ENCODE results near the gene GRIK1.

The GRIK1 gene

DNA sequence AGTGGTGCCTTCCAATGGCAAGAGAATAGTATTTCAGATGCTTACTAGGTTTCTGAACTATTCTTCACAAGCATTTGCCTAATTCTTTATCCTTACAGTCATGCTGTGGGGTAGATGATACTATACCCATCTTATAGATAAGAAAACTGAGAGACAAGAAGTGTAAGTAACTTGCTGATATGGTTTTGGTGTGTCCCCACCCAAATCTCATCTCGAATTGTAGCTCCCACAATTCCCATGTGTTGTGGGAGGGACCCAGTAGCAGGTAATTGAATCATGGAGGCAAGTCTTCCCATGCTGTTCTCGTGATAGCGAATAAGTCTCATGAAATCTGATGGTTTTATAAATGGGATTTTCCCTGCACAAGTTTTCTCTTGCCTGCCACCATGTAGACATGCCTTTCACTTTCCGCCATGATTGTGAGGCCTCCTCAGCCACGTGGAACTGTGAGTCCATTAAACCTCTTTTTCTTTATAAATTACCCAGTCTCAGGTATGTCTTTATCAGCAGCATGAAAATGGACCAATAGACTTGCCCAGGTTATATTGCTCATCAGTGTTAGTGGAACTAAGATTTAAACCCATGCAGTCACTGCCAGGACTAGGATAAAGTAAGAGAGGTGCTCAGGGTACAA, 298.7 kb downstream of the GRIK1 start:
- TF ChIP-seq, protein P1, sequence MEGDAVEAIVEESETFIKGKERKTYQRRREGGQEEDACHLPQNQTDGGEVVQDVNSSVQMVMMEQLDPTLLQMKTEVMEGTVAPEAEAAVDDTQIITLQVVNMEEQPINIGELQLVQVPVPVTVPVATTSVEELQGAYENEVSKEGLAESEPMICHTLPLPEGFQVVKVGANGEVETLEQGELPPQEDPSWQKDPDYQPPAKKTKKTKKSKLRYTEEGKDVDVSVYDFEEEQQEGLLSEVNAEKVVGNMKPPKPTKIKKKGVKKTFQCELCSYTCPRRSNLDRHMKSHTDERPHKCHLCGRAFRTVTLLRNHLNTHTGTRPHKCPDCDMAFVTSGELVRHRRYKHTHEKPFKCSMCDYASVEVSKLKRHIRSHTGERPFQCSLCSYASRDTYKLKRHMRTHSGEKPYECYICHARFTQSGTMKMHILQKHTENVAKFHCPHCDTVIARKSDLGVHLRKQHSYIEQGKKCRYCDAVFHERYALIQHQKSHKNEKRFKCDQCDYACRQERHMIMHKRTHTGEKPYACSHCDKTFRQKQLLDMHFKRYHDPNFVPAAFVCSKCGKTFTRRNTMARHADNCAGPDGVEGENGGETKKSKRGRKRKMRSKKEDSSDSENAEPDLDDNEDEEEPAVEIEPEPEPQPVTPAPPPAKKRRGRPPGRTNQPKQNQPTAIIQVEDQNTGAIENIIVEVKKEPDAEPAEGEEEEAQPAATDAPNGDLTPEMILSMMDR (IDR thresholded peaks at IDR 0.05), result no peak

DNA sequence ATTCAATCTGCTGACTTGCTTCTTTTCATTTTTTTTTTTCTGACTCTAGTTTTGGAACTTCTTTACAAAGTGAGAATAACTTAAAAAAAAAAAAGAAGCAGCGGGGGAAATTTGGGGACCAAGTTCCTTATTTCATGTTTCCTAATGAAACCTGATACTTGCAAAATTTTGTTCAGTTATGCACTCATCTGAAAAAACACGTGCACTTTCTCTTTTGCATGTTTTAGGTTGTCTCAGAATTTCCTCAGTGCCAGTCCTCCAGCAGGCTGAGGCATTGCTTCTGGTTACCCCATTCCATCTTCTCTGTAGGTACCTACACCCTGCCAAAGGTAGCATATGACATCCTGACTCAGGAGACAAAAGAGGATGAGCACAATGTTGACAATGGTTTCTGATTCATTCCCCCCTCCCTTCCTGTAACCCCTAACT, 299.7 kb downstream of the GRIK1 start:
- TF ChIP-seq, protein P1 (IDR thresholded peaks at IDR 0.05), result no peak

DNA sequence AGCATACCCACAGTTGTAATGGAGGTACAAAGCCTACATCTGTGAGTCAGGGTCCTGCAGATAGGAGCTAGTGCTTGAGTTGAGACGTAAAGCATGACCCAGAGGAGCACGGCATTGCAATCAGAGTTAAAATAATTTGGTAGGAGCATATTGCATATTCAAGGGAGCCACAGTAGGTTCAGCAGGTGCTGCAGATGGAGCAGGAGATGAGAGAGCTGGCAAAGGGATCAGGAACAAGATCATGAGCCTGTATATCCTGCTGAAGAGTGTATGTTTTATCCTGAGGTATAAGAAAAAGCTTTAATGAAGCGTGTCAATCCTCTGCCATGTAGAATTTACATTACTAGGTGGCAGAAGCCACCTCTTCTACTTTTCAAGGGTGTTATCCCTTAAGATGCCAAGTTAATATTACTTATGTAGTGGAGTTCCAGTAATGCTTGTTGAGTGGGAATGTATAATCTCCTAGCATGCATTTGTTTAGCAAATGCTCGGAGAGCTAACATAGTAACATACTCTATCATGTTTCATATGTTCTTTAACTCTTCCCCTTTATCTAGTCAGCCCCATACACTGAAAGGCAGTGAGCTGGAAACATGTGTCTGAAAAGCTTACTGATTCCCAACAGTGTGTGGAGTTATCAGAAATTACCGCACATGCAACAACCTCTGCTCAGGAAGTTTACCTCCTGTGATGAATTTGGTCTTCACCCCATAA, 300.3 kb downstream of the GRIK1 start:
- TF ChIP-seq, protein P1 (IDR thresholded peaks at IDR 0.05), result no peak

DNA sequence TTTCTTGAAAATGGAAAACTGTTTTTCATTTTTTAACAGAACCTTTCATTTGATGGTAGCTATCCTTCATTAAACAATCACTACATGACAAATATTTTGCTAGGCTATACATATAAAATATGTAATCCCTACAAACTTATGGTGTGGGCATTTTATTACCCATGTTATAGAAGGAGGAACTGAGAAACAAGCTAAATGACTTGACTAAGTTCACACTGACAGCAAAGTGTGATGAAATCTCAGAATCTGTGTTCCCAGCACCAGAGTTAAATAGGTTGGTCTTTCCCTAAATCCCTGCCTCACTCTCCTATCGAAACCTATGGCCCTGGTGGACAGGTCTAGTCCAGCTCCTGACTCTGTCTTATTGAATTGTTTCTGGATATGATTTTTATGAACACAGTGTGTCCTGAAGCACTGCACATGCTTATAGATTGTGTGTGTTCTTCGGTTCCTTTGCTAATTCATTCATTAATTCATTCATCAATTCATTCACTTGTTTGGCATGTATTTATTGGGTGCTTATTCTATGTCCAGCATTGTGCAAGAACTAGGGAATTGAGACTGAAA, 301.0 kb downstream of the GRIK1 start:
- TF ChIP-seq, protein P1 (IDR thresholded peaks at IDR 0.05), result no peak

DNA sequence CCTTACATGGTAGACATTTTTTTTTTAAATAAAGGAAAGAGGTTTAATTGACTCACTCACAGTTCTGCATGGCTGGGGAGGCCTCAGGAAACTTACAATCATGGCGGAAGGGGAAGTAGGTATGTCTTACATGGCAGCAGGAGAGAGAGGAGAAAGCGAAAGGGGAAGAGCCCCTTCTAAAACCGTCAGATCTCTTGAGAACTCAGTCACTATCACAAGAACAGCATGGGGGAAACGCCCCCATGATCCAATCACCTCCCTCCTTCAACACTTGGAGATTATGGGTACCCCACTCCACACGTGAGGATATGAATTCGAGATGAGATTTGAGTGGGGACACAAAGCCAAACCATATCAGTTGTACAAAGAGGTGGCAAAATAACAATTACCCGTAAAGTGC, 301.7 kb downstream of the GRIK1 start:
- TF ChIP-seq, protein P1 (IDR thresholded peaks at IDR 0.05), result no peak

DNA sequence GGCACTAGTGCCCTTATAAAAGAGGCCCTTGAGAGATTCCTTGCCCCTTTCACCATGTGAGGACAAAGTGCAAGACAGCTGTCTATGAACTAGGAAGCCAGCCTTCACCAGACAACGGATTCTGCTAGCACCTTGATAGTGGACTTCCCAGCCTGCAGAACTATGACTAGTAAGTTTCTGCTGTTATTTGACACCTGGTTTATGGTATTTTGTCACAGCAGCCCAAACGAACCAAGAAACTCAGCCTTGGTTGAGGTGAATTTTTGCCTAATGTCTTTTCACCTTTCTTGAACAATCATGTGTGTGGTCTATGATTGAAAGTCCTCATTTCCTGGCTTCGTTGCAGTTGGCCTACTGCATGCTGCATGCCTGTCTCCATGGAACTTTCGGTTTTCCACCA, 302.2 kb downstream of the GRIK1 start:
- TF ChIP-seq, protein P1 (IDR thresholded peaks at IDR 0.05), result no peak

DNA sequence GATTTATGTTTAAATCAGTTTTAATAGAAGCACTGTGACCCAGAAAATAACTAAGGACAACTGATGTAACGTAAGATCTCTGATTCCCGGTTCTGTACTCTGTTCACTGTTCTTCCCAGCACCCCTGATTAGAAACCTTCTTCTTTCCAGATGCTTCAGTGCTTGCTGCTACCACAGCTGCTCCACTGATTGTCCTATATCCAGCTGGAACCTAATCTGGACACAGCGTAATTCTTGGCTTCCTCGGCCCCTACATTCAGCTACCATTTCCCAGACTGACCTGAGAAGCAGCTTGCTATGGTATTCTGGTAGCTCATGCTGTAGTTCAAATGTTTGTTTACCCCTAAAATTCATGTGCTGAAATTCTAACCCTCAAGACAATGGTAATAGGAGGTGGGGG, 302.7 kb downstream of the GRIK1 start:
- TF ChIP-seq, protein P1 (IDR thresholded peaks at IDR 0.05), result no peak

Data from LNCAP (cell line).